GM19467 (cell line): Measurements from ENCODE around the gene TMUB1.

Source experiments
- ATAC-seq: cut with Tn5 transposase; IDR thresholded peaks from one replicate; pipeline ENCODE4 v1.9.1; 2021; ENCODE audit warnings: mild to moderate bottlenecking, moderate library complexity; ENCODE audit not compliant: unreplicated experiment

TMUB1 gene

GRCh38 chr7:151035026-151035717, 48.1 kb downstream of the TMUB1 start:
- no peak for ATAC-seq

GRCh38 chr7:151034312-151035025, 48.8 kb downstream of the TMUB1 start:
- no peak for ATAC-seq

DNA sequence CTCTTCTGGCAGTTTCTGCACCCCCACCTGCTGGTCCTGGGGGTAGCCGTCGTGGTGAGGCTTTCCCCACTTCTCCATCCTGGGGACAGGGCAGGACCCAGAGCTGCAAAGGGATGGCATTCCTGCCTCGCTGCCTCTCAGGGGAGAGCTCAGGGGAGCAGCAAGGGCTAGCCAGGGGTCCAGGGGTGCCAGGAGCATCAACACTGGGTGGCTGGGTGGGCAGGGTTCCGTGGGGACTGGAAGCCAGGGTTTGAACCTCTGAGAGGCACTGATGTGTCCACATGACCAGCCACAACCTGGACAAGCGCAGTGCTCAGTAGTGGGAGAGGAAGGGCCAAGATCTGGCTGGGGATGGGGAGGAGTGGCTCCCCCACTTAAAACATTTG, 49.4 kb downstream of the TMUB1 start:
- ATAC-seq, result no peak

DNA sequence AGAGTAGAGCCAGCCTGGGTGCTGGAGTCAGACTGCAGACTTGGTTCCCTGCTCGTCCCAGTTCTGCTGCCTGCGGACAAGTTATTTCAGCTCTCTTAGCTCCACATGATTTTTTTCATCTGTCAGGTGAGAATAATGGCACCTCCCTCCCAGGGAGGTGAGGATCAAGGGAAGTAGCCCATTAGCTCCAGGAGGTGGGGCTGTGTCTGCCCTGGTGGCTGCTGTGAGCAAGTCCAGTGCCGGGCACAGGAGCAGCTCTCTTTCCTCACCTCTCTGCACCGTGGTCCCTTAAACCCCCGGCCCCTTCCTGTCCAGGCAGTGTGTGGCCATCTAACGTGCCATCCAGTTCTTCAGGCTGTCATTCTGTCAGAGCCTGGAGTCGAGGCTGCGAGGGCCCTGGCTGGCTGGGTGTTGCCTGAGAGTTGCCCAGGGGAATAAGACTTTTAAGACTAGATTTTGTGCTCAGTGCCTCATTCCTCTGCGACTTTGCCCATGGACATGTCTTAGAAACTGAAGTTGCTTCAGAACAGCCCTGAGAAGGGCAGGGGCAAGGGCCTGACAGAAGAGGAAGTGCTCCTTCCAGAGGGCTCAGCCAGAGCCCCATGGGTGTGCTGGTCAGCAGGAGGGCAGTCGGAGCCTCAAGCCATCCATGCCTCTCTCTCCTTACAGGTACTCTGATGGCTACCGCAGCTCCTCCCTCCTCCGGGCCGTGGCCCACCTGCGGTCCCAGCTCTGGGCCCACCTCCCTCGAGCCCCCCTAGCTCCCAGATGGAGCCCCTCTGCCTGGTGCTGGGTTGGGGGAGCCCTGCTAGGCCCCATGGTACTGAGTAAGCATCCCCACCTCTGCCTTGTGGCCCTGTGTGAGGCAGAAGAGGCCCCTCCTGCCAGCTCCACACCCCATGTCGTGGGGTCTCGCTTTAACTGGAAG, 50.1 kb downstream of the TMUB1 start:
- no peak for ATAC-seq
